Globus pallidus (tissue), 1 donor: Measurements from ENCODE around the gene C4BPB.

Experiments
- DNase-seq: peaks from one replicate; pipeline ENCODE4 v3.0.0-alpha.2; 2015; ENCODE audit warnings: low spot score

Gene C4BPB

DNA sequence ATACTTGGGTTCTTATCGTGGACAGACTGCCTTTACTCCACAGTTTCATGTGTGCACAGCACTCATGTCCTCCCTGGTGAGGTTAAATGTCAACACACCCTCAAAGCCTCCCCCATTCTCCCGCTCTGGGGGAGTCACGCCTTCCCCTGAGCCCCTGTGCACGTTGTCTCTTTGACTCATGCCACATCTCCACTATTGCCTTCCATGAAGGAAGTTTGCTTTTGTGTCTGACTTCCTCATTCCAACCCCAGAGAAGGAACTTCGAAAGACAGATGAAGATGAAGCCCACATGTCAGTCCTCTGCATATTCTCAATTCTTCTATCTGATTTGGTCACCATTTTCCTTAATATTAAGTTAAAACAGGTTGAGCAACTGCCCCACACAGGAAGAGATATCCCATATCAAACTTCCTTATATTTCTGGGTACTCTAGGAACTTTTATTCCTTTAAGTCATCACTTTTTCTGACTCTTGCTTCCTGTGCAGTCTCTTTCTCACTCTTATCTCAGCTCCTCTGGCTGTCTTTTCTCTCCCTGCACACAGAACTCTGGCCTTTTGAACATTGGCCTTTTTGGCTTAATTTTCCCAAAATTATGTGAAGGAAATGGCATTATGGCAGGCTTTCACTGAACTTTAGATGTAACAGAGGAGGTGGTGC is 56.9 kb downstream of the C4BPB start:
- peak; percentile 3 for DNase-seq
